Heart left ventricle (tissue), 16 donors: ENCODE data around the gene ERMAP. TPM values are rescaled to one million over a fixed set of nuclear protein-coding genes. Genes with fewer than 3 reads are reported as not detected.

Experiments used
- ATAC-seq, 4 donors: fragments of 200-7000 bp; cut with Tn5 transposase; one replicate each; pipeline ENCODE4 v1.9.1; 2020 to 2022; ENCODE audit warnings: moderate library complexity in 4 of 4, mild to moderate bottlenecking in 3 of 4, moderate number of reproducible peaks in 1 of 4
- DNase-seq, 5 donors: peaks; one replicate each; pipeline ENCODE4 v3.0.0-alpha.2; 2020
- H3K27ac ChIP-seq, 12 donors: fragments of 200-600 bp; sonication (generic) in 4 of 12; one replicate each; pipeline versions ENCODE4 v1.5.0 to v1.8.0; 2016 to 2022; ENCODE audit warnings: mild to moderate bottlenecking in 2 of 12
- H3K27me3 ChIP-seq, 9 donors: fragments of 200-600 bp; sonication (generic) in 2 of 9; one replicate each; pipeline versions ENCODE4 v1.5.1 to v1.8.0; 2016 to 2022; ENCODE audit warnings: mild to moderate bottlenecking in 3 of 9
- H3K36me3 ChIP-seq, 9 donors: fragments of 200-600 bp; sonication (generic) in 2 of 9; one replicate each; pipeline versions ENCODE4 v1.5.0 to v1.8.0; 2018 to 2022; ENCODE audit warnings: mild to moderate bottlenecking in 2 of 9
- H3K4me1 ChIP-seq, 12 donors: fragments of 200-600 bp; sonication (generic) in 4 of 12; one replicate each; pipeline versions ENCODE4 v1.5.0 to v1.8.0; 2016 to 2022; ENCODE audit warnings: mild to moderate bottlenecking in 3 of 12
- H3K4me3 ChIP-seq, 12 donors: fragments of 200-600 bp; sonication (generic) in 4 of 12; one replicate each; pipeline versions ENCODE4 v1.5.0 to v1.8.0; 2017 to 2022; ENCODE audit warnings: mild to moderate bottlenecking in 9 of 12, moderate library complexity in 4 of 12
- H3K9me3 ChIP-seq, 12 donors: fragments of 200-600 bp; sonication (generic) in 4 of 12; one replicate each; pipeline versions ENCODE4 v1.5.0 to v1.8.0; 2016 to 2022; ENCODE audit warnings: mild to moderate bottlenecking in 1 of 12
- CTCF ChIP-seq, 12 donors: fragments of 200-600 bp; sonication (generic) in 4 of 12; IDR thresholded peaks; one replicate each; pipeline versions ENCODE4 v1.5.0 to v1.8.0; 2018 to 2022; ENCODE audit warnings: antibody characterized with exemption in 12 of 12, mild to moderate bottlenecking in 5 of 12
- POLR2A ChIP-seq, 2 donors: fragments of 450-650 bp; IDR thresholded peaks; one replicate each; pipeline ENCODE4 v1.6.1; 2017; ENCODE audit warnings: antibody characterized with exemption in 2 of 2, mild to moderate bottlenecking in 2 of 2, moderate library complexity in 2 of 2
- WGBS, 4 donors: extraction: QIAGEN DNeasy Blood & Tissue Kit in 2 of 4; methylation state at CpG; one replicate each; pipeline versions ENCODE4 v1.1.5 to v1.1.7; 2013 to 2018; 5-methylcytosine and 5-hydroxymethylcytosine counted together
- intact Hi-C, 10 donors: fragments of 100-400 bp; cut with DNase I; formaldehyde crosslinking; loops; one replicate each; pipeline versions ENCODE4 v1.11.1 to v1.14.2; 2022
- polyA plus RNA-seq, 2 donors: library from polyadenylated mRNA; stranded (reverse); fragments of 200-250 nt; gene quantifications; one replicate each; pipeline ENCODE4 v1.2.3, GENCODE V29; 2013
- total RNA-seq, 9 donors: library from RNA; depleted of rRNA in 2 of 9; stranded (reverse); fragments of >200 nt in 2 of 9; fragmentation: NEBNext Ultra II Directional in 3 of 9; extraction: Animal tissue kit (Norgen Biotek cat#: 25700) in 3 of 9; gene quantifications; one replicate each; pipeline versions ENCODE4 v1.1.0 to v1.2.4, GENCODE V29; 2016 to 2023
- donor health status: ischemic (EF 13 %, LVEDD 7.1; RV severe dilation, severe dysfunction).
- donor health status: healthy with polysubstance abuse.
- donor health status: DM: no; HTN: yes; CAD: no.
- donor health status: DM: no; HTN: no; CAD: no.
- donor health status: ischemic (EF 25% LVEDD 6.9; RV normal size, moderate dysfunction).
- donor health status: ischemic (EF 25% LVEDD 5.7; RV mildly dilated, moderate dysfunction).
- donor health status: healthy.
- donor health status: DM: yes; HTN: yes; CAD: no.
- donor health status: ischemic (EF 35%, LVEDD 5.7; RV mildly dilated, moderate dysfunction).
- donor health status: nonischemic (EF 11% LVEDD 7.7; RV severe dilation, severe dysfunction).
- donor health status: DM: yes; HTN: yes; CAD: no.
- donor health status: PGD.
- donor health status: ischemic (EF 29% LVEDD 5.4; RV normal size, mild dysfunction).
- donor health status: nonischemic (EF 23%, LVEDD 6.1; RV moderate dilation, normal function).

The ERMAP gene
- total and polyA plus RNA-seq, 11 donors = 2.2 to 8.2 (median 4.6) TPM

- ATAC-seq (no peak), DNase-seq (no peak)
- peaks cover 2 to 39% (median 20%) of the 10 kb centered on the region in 9 donors for H3K36me3 ChIP-seq
- peaks cover 0 to 12% (median 0%) of the 10 kb centered on the region in 12 donors for H3K9me3 ChIP-seq
- H3K27ac ChIP-seq = peak overlapping the region in 1 of 12 donors; percentile 89
- WGBS, 4 donors = 66 to 82% (median 68%) methylated on average over 6 of the region's 6 CpGs
- intact Hi-C loops = loop anchor here in 2 of 10 donors (2.0 to 5.0 kb wide), 3 partner anchors 31 to 81 kb away; partner anchors contain the start of genes C1orf50 (in 1 of the 2), ERMAP (in 1 of the 2), P3H1 (in 1 of the 2) and SVBP (in 1 of the 2)
- H3K4me1 ChIP-seq = peaks cover 0 to 28% (median 16%) of the 10 kb centered on the region in 12 donors
- H3K27me3 ChIP-seq = no peaks in the 10 kb centered on the region
- peak overlapping the region in 5 of 12 donors; percentile 78 to 97 (median 90) for H3K4me3 ChIP-seq
- TF ChIP-seq CTCF (IDR thresholded peaks at IDR 0.05) = no peak
- TF ChIP-seq POLR2A (IDR thresholded peaks at IDR 0.05) = no peak
Observed at GRCh38 chr1:42847721-42848460, 31.0 kb downstream of the ERMAP start.

DNA sequence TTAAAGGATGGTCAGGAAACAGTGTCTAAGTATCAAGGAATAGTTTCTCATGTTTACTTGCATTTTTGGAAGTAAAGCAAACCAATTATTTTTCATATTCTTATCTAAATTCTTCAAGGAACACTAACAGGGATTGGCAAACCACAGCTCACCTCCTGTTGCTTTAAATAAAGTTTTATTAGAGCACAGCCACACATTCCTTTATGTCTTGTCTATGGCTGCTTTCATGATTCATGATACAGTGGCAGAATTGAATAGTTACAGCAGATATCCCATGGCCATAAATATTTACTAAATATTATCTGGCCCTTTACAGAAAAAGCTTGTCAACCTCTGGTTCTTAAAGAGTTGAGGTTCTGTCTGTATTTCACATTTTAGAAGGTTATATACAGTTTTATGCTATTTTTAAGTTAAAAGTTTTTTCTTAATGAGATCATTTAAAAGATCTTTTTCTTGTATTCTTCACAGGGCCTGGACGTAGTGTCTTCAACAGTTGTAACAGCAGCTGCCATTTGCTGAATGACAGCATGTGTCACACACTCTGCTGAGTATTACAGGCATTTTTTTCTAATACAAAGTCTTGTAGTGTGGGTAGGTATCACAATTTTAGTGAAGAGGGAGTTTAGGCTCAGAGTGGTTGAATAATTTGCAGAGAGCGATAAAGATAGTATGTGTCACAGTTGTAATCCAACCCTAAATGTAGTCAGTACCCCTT, 32.1 kb downstream of the ERMAP start:
- TF ChIP-seq POLR2A (IDR thresholded peaks at IDR 0.05) (no peak), CTCF (IDR thresholded peaks at IDR 0.05) (no peak)
- H3K9me3 ChIP-seq = peaks cover 0 to 12% (median 0%) of the 10 kb centered on the region in 12 donors
- no peaks in the 10 kb centered on the region for H3K27me3 ChIP-seq
- DNase-seq (no peak), ATAC-seq (no peak)
- H3K4me1 ChIP-seq = peaks cover 0 to 28% (median 16%) of the 10 kb centered on the region in 12 donors
- intact Hi-C loops = loop anchor here in 1 of 10 donors (2.0 to 5.0 kb wide), 2 partner anchors 70 to 82 kb away; partner anchors contain the start of genes C1orf50 and P3H1
- H3K4me3 ChIP-seq = no peak overlapping the region
- peaks cover 2 to 37% (median 20%) of the 10 kb centered on the region in 9 donors for H3K36me3 ChIP-seq
- WGBS, 4 donors = 90 to 96% (median 93%) methylated on average over 2 of the region's 2 CpGs
- no peak overlapping the region for H3K27ac ChIP-seq

DNA sequence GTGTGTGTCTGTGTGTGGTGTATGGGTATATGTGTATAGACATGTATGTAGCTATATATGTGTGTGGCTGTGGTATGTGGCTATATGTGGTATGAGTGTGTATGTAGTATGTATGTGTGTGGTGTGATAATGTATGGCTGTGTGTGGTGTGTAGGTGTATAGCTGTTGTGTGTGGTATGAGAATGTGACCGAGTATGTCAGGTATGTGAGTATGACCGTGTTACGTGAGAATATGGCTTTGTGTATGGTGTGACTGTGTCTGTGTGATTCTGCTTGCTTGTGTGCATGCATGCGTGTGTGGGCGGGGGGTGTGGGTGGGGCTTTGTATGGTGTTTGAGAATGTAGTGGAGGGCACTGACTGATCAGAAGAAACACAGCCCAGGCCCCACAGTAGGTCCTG, 33.0 kb downstream of the ERMAP start:
- DNase-seq = no peak
- Histone ChIP-seq H3K27ac (no peak overlapping the region), H3K9me3 (peaks cover 0 to 12% (median 0%) of the 10 kb centered on the region in 12 donors), H3K4me3 (no peak overlapping the region), H3K36me3 (peaks cover 2 to 37% (median 20%) of the 10 kb centered on the region in 9 donors), H3K27me3 (no peaks in the 10 kb centered on the region), H3K4me1 (peaks cover 0 to 26% (median 16%) of the 10 kb centered on the region in 12 donors)
- ATAC-seq = no peak
- TF ChIP-seq POLR2A (IDR thresholded peaks at IDR 0.05) (no peak), CTCF (IDR thresholded peaks at IDR 0.05) (no peak)
- WGBS, 4 donors = 93 to 99% (median 95%) methylated on average over 5 of the region's 5 CpGs
- intact Hi-C loops = loop anchor here in 3 of 10 donors (2.0 to 10.0 kb wide), 4 partner anchors 71 to 597 kb away; partner anchors contain the start of genes C1orf50 (in 1 of the 3) and P3H1 (in 1 of the 3)
